Measurements from ENCODE around the gene SERPINE2.

The SERPINE2 gene

GRCh38 chr2:224073676-224074075, 34.6 kb upstream of the SERPINE2 start:
- DNase-seq = no peak
- H3K9me3 ChIP-seq (ENCODE audit: control insufficient read depth, low read length) = no peaks in the 10 kb centered on the region
- no peaks in the 10 kb centered on the region for H3K27me3 ChIP-seq (replicated peaks; ENCODE audit: control insufficient read depth, insufficient read depth, low read length, poor library complexity, severe bottlenecking)
- no peak overlapping the region for H3K4me3 ChIP-seq (ENCODE audit: insufficient read depth, low read depth, low read length, poor library complexity, severe bottlenecking)
- H3K36me3 ChIP-seq (ENCODE audit: control insufficient read depth, insufficient read depth, low read length) = no peaks in the 10 kb centered on the region
- no peak overlapping the region for H3K27ac ChIP-seq (ENCODE audit: insufficient read depth, low read length, poor library complexity, severe bottlenecking)
- H3K4me1 ChIP-seq (ENCODE audit: control insufficient read depth, insufficient read depth, low read length, poor library complexity, severe bottlenecking) = no peaks in the 10 kb centered on the region

GRCh38 chr2:224072541-224073188, 33.6 kb upstream of the SERPINE2 start:
- H3K27me3 ChIP-seq (replicated peaks; ENCODE audit: control insufficient read depth, insufficient read depth, low read length, poor library complexity, severe bottlenecking) = no peaks in the 10 kb centered on the region
- no peaks in the 10 kb centered on the region for H3K9me3 ChIP-seq (ENCODE audit: control insufficient read depth, low read length)
- no peaks in the 10 kb centered on the region for H3K4me1 ChIP-seq (ENCODE audit: control insufficient read depth, insufficient read depth, low read length, poor library complexity, severe bottlenecking)
- H3K27ac ChIP-seq (ENCODE audit: insufficient read depth, low read length, poor library complexity, severe bottlenecking) = no peak overlapping the region
- no peak overlapping the region for H3K4me3 ChIP-seq (ENCODE audit: insufficient read depth, low read depth, low read length, poor library complexity, severe bottlenecking)
- DNase-seq = no peak
- no peaks in the 10 kb centered on the region for H3K36me3 ChIP-seq (ENCODE audit: control insufficient read depth, insufficient read depth, low read length)

GRCh38 chr2:224069172-224069571, 30.1 kb upstream of the SERPINE2 start:
- DNase-seq = no peak
- H3K4me3 ChIP-seq (ENCODE audit: insufficient read depth, low read depth, low read length, poor library complexity, severe bottlenecking) = no peak overlapping the region
- no peaks in the 10 kb centered on the region for H3K36me3 ChIP-seq (ENCODE audit: control insufficient read depth, insufficient read depth, low read length)
- H3K27me3 ChIP-seq (replicated peaks; ENCODE audit: control insufficient read depth, insufficient read depth, low read length, poor library complexity, severe bottlenecking) = no peaks in the 10 kb centered on the region
- H3K27ac ChIP-seq (ENCODE audit: insufficient read depth, low read length, poor library complexity, severe bottlenecking) = no peak overlapping the region
- no peaks in the 10 kb centered on the region for H3K4me1 ChIP-seq (ENCODE audit: control insufficient read depth, insufficient read depth, low read length, poor library complexity, severe bottlenecking)
- no peaks in the 10 kb centered on the region for H3K9me3 ChIP-seq (ENCODE audit: control insufficient read depth, low read length)

GRCh38 chr2:224063298-224063648, 24.2 kb upstream of the SERPINE2 start:
- no peaks in the 10 kb centered on the region for H3K4me1 ChIP-seq (ENCODE audit: control insufficient read depth, insufficient read depth, low read length, poor library complexity, severe bottlenecking)
- no peaks in the 10 kb centered on the region for H3K36me3 ChIP-seq (ENCODE audit: control insufficient read depth, insufficient read depth, low read length)
- H3K9me3 ChIP-seq (ENCODE audit: control insufficient read depth, low read length) = no peaks in the 10 kb centered on the region
- H3K4me3 ChIP-seq (ENCODE audit: insufficient read depth, low read depth, low read length, poor library complexity, severe bottlenecking) = no peak overlapping the region
- H3K27ac ChIP-seq (ENCODE audit: insufficient read depth, low read length, poor library complexity, severe bottlenecking) = no peak overlapping the region
- H3K27me3 ChIP-seq (replicated peaks; ENCODE audit: control insufficient read depth, insufficient read depth, low read length, poor library complexity, severe bottlenecking) = no peaks in the 10 kb centered on the region
- DNase-seq = no peak

GRCh38 chr2:224062481-224063297, 23.6 kb upstream of the SERPINE2 start:
- Histone ChIP-seq H3K9me3 (ENCODE audit: control insufficient read depth, low read length) (no peaks in the 10 kb centered on the region), H3K36me3 (ENCODE audit: control insufficient read depth, insufficient read depth, low read length) (no peaks in the 10 kb centered on the region), H3K27me3 (replicated peaks; ENCODE audit: control insufficient read depth, insufficient read depth, low read length, poor library complexity, severe bottlenecking) (no peaks in the 10 kb centered on the region), H3K4me3 (ENCODE audit: insufficient read depth, low read depth, low read length, poor library complexity, severe bottlenecking) (no peak overlapping the region), H3K4me1 (ENCODE audit: control insufficient read depth, insufficient read depth, low read length, poor library complexity, severe bottlenecking) (no peaks in the 10 kb centered on the region), H3K27ac (ENCODE audit: insufficient read depth, low read length, poor library complexity, severe bottlenecking) (no peak overlapping the region)
- DNase-seq = no peak

- Histone ChIP-seq H3K4me3 (ENCODE audit: insufficient read depth, low read depth, low read length, poor library complexity, severe bottlenecking) (no peak overlapping the region), H3K27me3 (replicated peaks; ENCODE audit: control insufficient read depth, insufficient read depth, low read length, poor library complexity, severe bottlenecking) (no peaks in the 10 kb centered on the region), H3K27ac (ENCODE audit: insufficient read depth, low read length, poor library complexity, severe bottlenecking) (no peak overlapping the region), H3K9me3 (ENCODE audit: control insufficient read depth, low read length) (no peaks in the 10 kb centered on the region), H3K36me3 (ENCODE audit: control insufficient read depth, insufficient read depth, low read length) (no peaks in the 10 kb centered on the region), H3K4me1 (ENCODE audit: control insufficient read depth, insufficient read depth, low read length, poor library complexity, severe bottlenecking) (no peaks in the 10 kb centered on the region)
- DNase-seq = no peak
Observed at GRCh38 chr2:224060783-224061482, 21.8 kb upstream of the SERPINE2 start.

GRCh38 chr2:224059178-224059577, 20.1 kb upstream of the SERPINE2 start:
- H3K36me3 ChIP-seq (ENCODE audit: control insufficient read depth, insufficient read depth, low read length) = no peaks in the 10 kb centered on the region
- H3K27ac ChIP-seq (ENCODE audit: insufficient read depth, low read length, poor library complexity, severe bottlenecking) = no peak overlapping the region
- H3K27me3 ChIP-seq (replicated peaks; ENCODE audit: control insufficient read depth, insufficient read depth, low read length, poor library complexity, severe bottlenecking) = no peaks in the 10 kb centered on the region
- H3K4me3 ChIP-seq (ENCODE audit: insufficient read depth, low read depth, low read length, poor library complexity, severe bottlenecking) = no peak overlapping the region
- H3K4me1 ChIP-seq (ENCODE audit: control insufficient read depth, insufficient read depth, low read length, poor library complexity, severe bottlenecking) = no peaks in the 10 kb centered on the region
- no peak for DNase-seq
- H3K9me3 ChIP-seq (ENCODE audit: control insufficient read depth, low read length) = no peaks in the 10 kb centered on the region

GRCh38 chr2:224058048-224058775, 19.1 kb upstream of the SERPINE2 start:
- no peaks in the 10 kb centered on the region for H3K9me3 ChIP-seq (ENCODE audit: control insufficient read depth, low read length)
- no peaks in the 10 kb centered on the region for H3K36me3 ChIP-seq (ENCODE audit: control insufficient read depth, insufficient read depth, low read length)
- H3K27me3 ChIP-seq (replicated peaks; ENCODE audit: control insufficient read depth, insufficient read depth, low read length, poor library complexity, severe bottlenecking) = no peaks in the 10 kb centered on the region
- H3K4me1 ChIP-seq (ENCODE audit: control insufficient read depth, insufficient read depth, low read length, poor library complexity, severe bottlenecking) = no peaks in the 10 kb centered on the region
- H3K27ac ChIP-seq (ENCODE audit: insufficient read depth, low read length, poor library complexity, severe bottlenecking) = no peak overlapping the region
- no peak for DNase-seq
- H3K4me3 ChIP-seq (ENCODE audit: insufficient read depth, low read depth, low read length, poor library complexity, severe bottlenecking) = no peak overlapping the region

GRCh38 chr2:224056889-224057288, 17.8 kb upstream of the SERPINE2 start:
- H3K4me1 ChIP-seq (ENCODE audit: control insufficient read depth, insufficient read depth, low read length, poor library complexity, severe bottlenecking) = no peaks in the 10 kb centered on the region
- H3K36me3 ChIP-seq (ENCODE audit: control insufficient read depth, insufficient read depth, low read length) = no peaks in the 10 kb centered on the region
- no peaks in the 10 kb centered on the region for H3K27me3 ChIP-seq (replicated peaks; ENCODE audit: control insufficient read depth, insufficient read depth, low read length, poor library complexity, severe bottlenecking)
- no peaks in the 10 kb centered on the region for H3K9me3 ChIP-seq (ENCODE audit: control insufficient read depth, low read length)
- no peak overlapping the region for H3K4me3 ChIP-seq (ENCODE audit: insufficient read depth, low read depth, low read length, poor library complexity, severe bottlenecking)
- DNase-seq = no peak
- H3K27ac ChIP-seq (ENCODE audit: insufficient read depth, low read length, poor library complexity, severe bottlenecking) = no peak overlapping the region

All from effector memory CD4-positive, alpha-beta T cell (primary cell).